HEK293 (cell line): ENCODE results near the gene UNK.
A peak's percentile ranks its signal among the peaks of the same experiment; 100 is the strongest.

Experiments
- BCL6B ChIP-seq: fragments of 450-650 bp; formaldehyde crosslinking; IDR thresholded peaks from 2 replicates; pipeline ENCODE4 v1.5.1; 2017; ENCODE audit warnings: missing biosample characterization, missing genetic modification characterization
- HOXA7 ChIP-seq: sonication (generic); formaldehyde crosslinking; IDR thresholded peaks from 2 replicates; pipeline ENCODE4 v1.8.1; 2022; ENCODE audit warnings: missing genetic modification reagents, borderline replicate concordance
- INSM2 ChIP-seq: fragments of 450-650 bp; formaldehyde crosslinking; IDR thresholded peaks from 2 replicates; pipeline ENCODE4 v1.5.1; 2016; ENCODE audit warnings: missing biosample characterization, missing genetic modification characterization
- KLF16 ChIP-seq: fragments of 450-650 bp; formaldehyde crosslinking; IDR thresholded peaks from 2 replicates; pipeline ENCODE4 v1.5.1; 2017; ENCODE audit warnings: missing biosample characterization, missing genetic modification characterization
- KLF8 ChIP-seq: fragments of 450-650 bp; formaldehyde crosslinking; IDR thresholded peaks from 2 replicates; pipeline ENCODE4 v1.5.1; 2016; ENCODE audit warnings: missing biosample characterization, missing genetic modification characterization
- SCRT2 ChIP-seq: fragments of 450-650 bp; formaldehyde crosslinking; IDR thresholded peaks from 2 replicates; pipeline ENCODE4 v1.5.1; 2016; ENCODE audit warnings: missing biosample characterization, missing genetic modification characterization
- SP3 ChIP-seq: fragments of 450-650 bp; formaldehyde crosslinking; IDR thresholded peaks from 2 replicates; pipeline ENCODE4 v1.5.1; 2016; ENCODE audit warnings: missing biosample characterization, missing genetic modification characterization
- ZBTB17 ChIP-seq: fragments of 450-650 bp; formaldehyde crosslinking; IDR thresholded peaks from 2 replicates; pipeline ENCODE4 v1.5.1; 2016; ENCODE audit warnings: missing biosample characterization, missing genetic modification characterization
- ZNF114 ChIP-seq: fragments of 450-650 bp; formaldehyde crosslinking; IDR thresholded peaks from 2 replicates; pipeline ENCODE4 v1.5.0; 2017; ENCODE audit warnings: missing biosample characterization, missing genetic modification characterization
- ZNF155 ChIP-seq: fragments of 450-650 bp; formaldehyde crosslinking; IDR thresholded peaks from 2 replicates; pipeline ENCODE4 v1.5.1; 2016; ENCODE audit warnings: missing biosample characterization, missing genetic modification characterization
- ZNF214 ChIP-seq: fragments of 450-650 bp; formaldehyde crosslinking; IDR thresholded peaks from 2 replicates; pipeline ENCODE4 v1.5.1; 2017; ENCODE audit warnings: missing biosample characterization, mild to moderate bottlenecking, missing genetic modification characterization, borderline replicate concordance
- ZNF24 ChIP-seq: fragments of 450-650 bp; formaldehyde crosslinking; IDR thresholded peaks from 2 replicates; pipeline ENCODE4 v1.5.1; 2016; ENCODE audit warnings: missing biosample characterization, missing genetic modification characterization
- ZNF302 ChIP-seq: fragments of 450-650 bp; formaldehyde crosslinking; IDR thresholded peaks from 2 replicates; pipeline ENCODE4 v1.5.1; 2016; ENCODE audit warnings: missing biosample characterization, missing genetic modification characterization, low read depth
- ZNF48 ChIP-seq: fragments of 450-650 bp; formaldehyde crosslinking; IDR thresholded peaks from 2 replicates; pipeline ENCODE4 v1.5.1; 2016; ENCODE audit warnings: missing biosample characterization, missing genetic modification characterization
- ZNF488 ChIP-seq: fragments of 450-650 bp; formaldehyde crosslinking; IDR thresholded peaks from 2 replicates; pipeline ENCODE4 v1.5.1; 2016; ENCODE audit warnings: missing biosample characterization, missing genetic modification characterization
- ZNF510 ChIP-seq: fragments of 450-650 bp; formaldehyde crosslinking; IDR thresholded peaks from 2 replicates; pipeline ENCODE4 v1.5.1; 2018; ENCODE audit warnings: mild to moderate bottlenecking, missing genetic modification characterization, missing biosample characterization; ENCODE audit not compliant: insufficient replicate concordance
- ZNF514 ChIP-seq: fragments of 450-650 bp; formaldehyde crosslinking; IDR thresholded peaks from 2 replicates; pipeline ENCODE4 v1.5.1; 2016; ENCODE audit warnings: missing biosample characterization, missing genetic modification characterization
- ZNF530 ChIP-seq: fragments of 450-650 bp; formaldehyde crosslinking; IDR thresholded peaks from 2 replicates; pipeline ENCODE4 v1.5.1; 2016; ENCODE audit warnings: low read depth, missing biosample characterization, missing genetic modification characterization
- ZNF555 ChIP-seq: fragments of 450-650 bp; formaldehyde crosslinking; conservative IDR thresholded peaks from 2 replicates; pipeline ENCODE4 v1.5.1; 2017; ENCODE audit warnings: missing biosample characterization, mild to moderate bottlenecking, missing genetic modification characterization, inconsistent platforms
- ZNF558 ChIP-seq: fragments of 450-650 bp; formaldehyde crosslinking; IDR thresholded peaks from 2 replicates; pipeline ENCODE4 v1.5.1; 2016; ENCODE audit warnings: missing biosample characterization, missing genetic modification characterization
- ZNF623 ChIP-seq: fragments of 450-650 bp; formaldehyde crosslinking; IDR thresholded peaks from 2 replicates; pipeline ENCODE4 v1.5.1; 2016; ENCODE audit warnings: missing biosample characterization, missing genetic modification characterization
- ZNF626 ChIP-seq: fragments of 450-650 bp; sonication (Bioruptor Pico); formaldehyde crosslinking; IDR thresholded peaks from 2 replicates; pipeline ENCODE4 v1.5.1; 2018; ENCODE audit warnings: missing biosample characterization, missing genetic modification characterization, inconsistent platforms
- ZNF704 ChIP-seq: fragments of 450-650 bp; formaldehyde crosslinking; IDR thresholded peaks from 2 replicates; pipeline ENCODE4 v1.5.1; 2016; ENCODE audit warnings: missing biosample characterization, missing genetic modification characterization
- ZNF747 ChIP-seq: fragments of 450-650 bp; formaldehyde crosslinking; IDR thresholded peaks from 2 replicates; pipeline ENCODE4 v1.5.1; 2016; ENCODE audit warnings: missing biosample characterization, missing genetic modification characterization

UNK gene

GRCh38 chr17:75752802-75753513 lies 31.6 kb upstream of the UNK start (continued):
- TF ChIP-seq KLF8 (0 out of 2 replicates have a peak, but pooled peaks have one; percentile 26), SP3 (tag by site-specific recombination) (no peak), ZNF747 (tag by site-specific recombination) (no peak), ZNF114 (no peak), INSM2 (tag by site-specific recombination) (no peak), ZNF558 (tag by site-specific recombination) (no peak), ZNF530 (no peak), ZNF514 (tag by site-specific recombination) (no peak), ZNF24 (tag by site-specific recombination) (0 out of 2 replicates have a peak, but pooled peaks have one; percentile 39), ZNF623 (tag by site-specific recombination) (0 out of 2 replicates have a peak, but pooled peaks have one; percentile 14), ZNF155 (tag by site-specific recombination) (no peak), ZNF302 (no peak), ZNF510 (tag by site-specific recombination) (no peak), ZNF704 (tag by site-specific recombination) (no peak), ZNF555 (tag by site-specific recombination) (no peak), SCRT2 (peak; percentile 68), BCL6B (tag by site-specific recombination) (no peak), ZBTB17 (tag by site-specific recombination) (no peak), ZNF626 (tag by site-specific recombination) (no peak), ZNF48 (tag by site-specific recombination) (no peak), ZNF214 (tag by site-specific recombination) (no peak), ZNF488 (tag by site-specific recombination) (no peak), HOXA7 (CRISPR knock-in tag) (no peak), KLF16 (tag by site-specific recombination) (no peak)
- TF ChIP-seq, all 188 proteins: peak for 4
